ENCODE data around the gene BEND6. TPM values are rescaled to one million over a fixed set of nuclear protein-coding genes. Genes with fewer than 3 reads are reported as not detected.

Gene BEND6
- total and polyA plus RNA-seq, 4 donors: under 0.01 to 0.14 (median 0.03) TPM; not detected in 1

DNA sequence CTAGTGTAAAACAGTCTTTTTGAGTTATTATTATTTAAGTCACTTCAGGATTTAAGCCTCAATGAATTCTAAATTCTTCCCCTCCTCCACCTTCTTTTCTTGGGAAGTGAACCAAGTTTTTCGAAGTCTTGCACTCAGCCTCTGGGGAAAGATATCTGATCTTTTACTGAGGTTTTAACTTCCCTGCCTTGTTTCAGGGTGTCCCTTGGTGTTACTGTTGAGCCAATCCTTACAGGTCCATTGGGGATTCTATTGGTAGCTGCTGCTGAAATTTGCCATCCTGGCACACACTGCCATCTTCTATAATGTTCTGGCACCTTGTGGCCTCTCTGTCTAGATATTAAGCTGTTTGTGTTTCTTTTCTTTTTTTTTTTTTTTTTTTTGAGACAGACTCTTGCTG lies 31.7 kb downstream of the BEND6 start:
- Histone ChIP-seq H3K4me3 (ENCODE audit: low read depth in 1 of 3, low read length in 3 of 3) (no peak overlapping the region), H3K27me3 (ENCODE audit: control insufficient read depth in 4 of 4, insufficient read depth in 4 of 4, low read length in 3 of 4) (no peaks in the 10 kb centered on the region), H3K27ac (ENCODE audit: low read depth in 1 of 2, low read length in 2 of 2) (no peak overlapping the region), H3K4me1 (ENCODE audit: control insufficient read depth in 4 of 4, insufficient read depth in 4 of 4, low read length in 3 of 4) (no peaks in the 10 kb centered on the region), H3K9ac (ENCODE audit: low read depth in 1 of 2, low read length in 2 of 2) (no peak overlapping the region), H3K36me3 (ENCODE audit: control insufficient read depth in 4 of 4, insufficient read depth in 3 of 4, low read depth in 1 of 4, low read length in 3 of 4) (no peaks in the 10 kb centered on the region), H3K9me3 (ENCODE audit: control insufficient read depth in 4 of 4, low read length in 3 of 4) (no peaks in the 10 kb centered on the region)
- no peak for DNase-seq (ENCODE audit: low spot score)
- 79% methylated on average over 1 of the region's 1 CpG for WGBS
- TF ChIP-seq, protein P1, sequence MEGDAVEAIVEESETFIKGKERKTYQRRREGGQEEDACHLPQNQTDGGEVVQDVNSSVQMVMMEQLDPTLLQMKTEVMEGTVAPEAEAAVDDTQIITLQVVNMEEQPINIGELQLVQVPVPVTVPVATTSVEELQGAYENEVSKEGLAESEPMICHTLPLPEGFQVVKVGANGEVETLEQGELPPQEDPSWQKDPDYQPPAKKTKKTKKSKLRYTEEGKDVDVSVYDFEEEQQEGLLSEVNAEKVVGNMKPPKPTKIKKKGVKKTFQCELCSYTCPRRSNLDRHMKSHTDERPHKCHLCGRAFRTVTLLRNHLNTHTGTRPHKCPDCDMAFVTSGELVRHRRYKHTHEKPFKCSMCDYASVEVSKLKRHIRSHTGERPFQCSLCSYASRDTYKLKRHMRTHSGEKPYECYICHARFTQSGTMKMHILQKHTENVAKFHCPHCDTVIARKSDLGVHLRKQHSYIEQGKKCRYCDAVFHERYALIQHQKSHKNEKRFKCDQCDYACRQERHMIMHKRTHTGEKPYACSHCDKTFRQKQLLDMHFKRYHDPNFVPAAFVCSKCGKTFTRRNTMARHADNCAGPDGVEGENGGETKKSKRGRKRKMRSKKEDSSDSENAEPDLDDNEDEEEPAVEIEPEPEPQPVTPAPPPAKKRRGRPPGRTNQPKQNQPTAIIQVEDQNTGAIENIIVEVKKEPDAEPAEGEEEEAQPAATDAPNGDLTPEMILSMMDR (IDR thresholded peaks at IDR 0.05; ENCODE audit: low read depth, low read length, missing input control): no peak
- no peak for TF ChIP-seq RAD21 (IDR thresholded peaks at IDR 0.05)
- TF ChIP-seq SP1 (IDR thresholded peaks at IDR 0.05): no peak
- TF ChIP-seq EGR1 (IDR thresholded peaks at IDR 0.05; ENCODE audit: low read depth in 2 of 2): no peak
- TF ChIP-seq, protein P2, sequence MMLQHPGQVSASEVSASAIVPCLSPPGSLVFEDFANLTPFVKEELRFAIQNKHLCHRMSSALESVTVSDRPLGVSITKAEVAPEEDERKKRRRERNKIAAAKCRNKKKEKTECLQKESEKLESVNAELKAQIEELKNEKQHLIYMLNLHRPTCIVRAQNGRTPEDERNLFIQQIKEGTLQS (IDR thresholded peaks at IDR 0.05): no peak
- TF ChIP-seq, protein P3, sequence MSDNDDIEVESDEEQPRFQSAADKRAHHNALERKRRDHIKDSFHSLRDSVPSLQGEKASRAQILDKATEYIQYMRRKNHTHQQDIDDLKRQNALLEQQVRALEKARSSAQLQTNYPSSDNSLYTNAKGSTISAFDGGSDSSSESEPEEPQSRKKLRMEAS (IDR thresholded peaks at IDR 0.05): no peak
- TF ChIP-seq TAF1 (conservative IDR thresholded peaks at IDR 0.05): no peak
- TF ChIP-seq YY1 (IDR thresholded peaks at IDR 0.05): no peak
- no peak for TF ChIP-seq HNF4A (conservative IDR thresholded peaks at IDR 0.05)
- no peak for TF ChIP-seq NR2F2 (IDR thresholded peaks at IDR 0.05)
- no peak for TF ChIP-seq GABPA (IDR thresholded peaks at IDR 0.05 in 1 of 2, conservative IDR thresholded peaks at IDR 0.05 in 1 of 2)
- no peak for TF ChIP-seq REST (IDR thresholded peaks at IDR 0.05)
- TF ChIP-seq, protein P4, sequence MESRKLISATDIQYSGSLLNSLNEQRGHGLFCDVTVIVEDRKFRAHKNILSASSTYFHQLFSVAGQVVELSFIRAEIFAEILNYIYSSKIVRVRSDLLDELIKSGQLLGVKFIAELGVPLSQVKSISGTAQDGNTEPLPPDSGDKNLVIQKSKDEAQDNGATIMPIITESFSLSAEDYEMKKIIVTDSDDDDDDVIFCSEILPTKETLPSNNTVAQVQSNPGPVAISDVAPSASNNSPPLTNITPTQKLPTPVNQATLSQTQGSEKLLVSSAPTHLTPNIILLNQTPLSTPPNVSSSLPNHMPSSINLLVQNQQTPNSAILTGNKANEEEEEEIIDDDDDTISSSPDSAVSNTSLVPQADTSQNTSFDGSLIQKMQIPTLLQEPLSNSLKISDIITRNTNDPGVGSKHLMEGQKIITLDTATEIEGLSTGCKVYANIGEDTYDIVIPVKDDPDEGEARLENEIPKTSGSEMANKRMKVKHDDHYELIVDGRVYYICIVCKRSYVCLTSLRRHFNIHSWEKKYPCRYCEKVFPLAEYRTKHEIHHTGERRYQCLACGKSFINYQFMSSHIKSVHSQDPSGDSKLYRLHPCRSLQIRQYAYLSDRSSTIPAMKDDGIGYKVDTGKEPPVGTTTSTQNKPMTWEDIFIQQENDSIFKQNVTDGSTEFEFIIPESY (IDR thresholded peaks at IDR 0.05): no peak
- TF ChIP-seq FOXA1 (IDR thresholded peaks at IDR 0.05): no peak
- TF ChIP-seq JUND (IDR thresholded peaks at IDR 0.05): no peak
- TF ChIP-seq FOXA2 (IDR thresholded peaks at IDR 0.05): no peak
- no peak for TF ChIP-seq RXRA (IDR thresholded peaks at IDR 0.05)
- no peak for TF ChIP-seq HNF4G (IDR thresholded peaks at IDR 0.05)

All from liver (tissue), 9 donors.